Panc1 (cell line): ENCODE data around the gene AZGP1. TPM values are rescaled to one million over a fixed set of nuclear protein-coding genes. Genes with fewer than 3 reads are reported as not detected.

Source experiments
- ATAC-seq: fragments of 200-7000 bp; cut with Tn5 transposase; 2 replicates; pipeline ENCODE4 v1.9.1; 2020; ENCODE audit warnings: mild to moderate bottlenecking, moderate library complexity
- BruUV-seq: library from RNA; stranded (reverse); fragments of 400-500 nt; replicated peaks from 2 replicates; lab custom pipeline; 2021; lab: Mats Ljungman, UMichigan
- CTCF ChIA-PET: fragments of 300-600 bp; sonication (Branson Sonifier 250); formaldehyde crosslinking; loops from one replicate; lab custom pipeline; 2022; ENCODE audit warnings: antibody characterized with exemption; lab: Charles Lee
- POLR2A ChIA-PET: fragments of 300-600 bp; sonication (Branson Sonifier 250); formaldehyde crosslinking; loops from one replicate; lab custom pipeline; 2022; ENCODE audit warnings: antibody characterized with exemption; lab: Charles Lee
- DNase-seq: peaks from one replicate; pipeline ENCODE4 v3.0.0-alpha.2; 2010; ENCODE audit warnings: low read depth, low spot score
- H3K27ac ChIP-seq: 2 replicates; pipeline ENCODE4 v1.5.1; 2011; ENCODE audit warnings: mild to moderate bottlenecking, low read length, inconsistent platforms
- H3K27me3 ChIP-seq: fragments of 200-500 bp; sonication (Bioruptor generic); 2 replicates; pipeline ENCODE4 v1.6.0; 2014; ENCODE audit warnings: low read length, inconsistent platforms; ENCODE audit not compliant: control insufficient read depth, insufficient read depth
- H3K36me3 ChIP-seq: fragments of 200-500 bp; sonication (Bioruptor generic); 2 replicates; pipeline ENCODE4 v1.5.1; 2014; ENCODE audit warnings: inconsistent platforms, mild to moderate bottlenecking, low read length, moderate library complexity; ENCODE audit not compliant: control insufficient read depth, insufficient read depth
- H3K4me1 ChIP-seq: 2 replicates; pipeline ENCODE4 v1.5.1; 2011; ENCODE audit warnings: inconsistent platforms, mild to moderate bottlenecking, low read length, moderate library complexity; ENCODE audit not compliant: control insufficient read depth, insufficient read depth
- H3K4me3 ChIP-seq, 2 experiments: 2 replicates each; pipeline ENCODE4 v1.5.1; 2011 to 2012; ENCODE audit warnings: low read depth in 2 of 2, low read length in 2 of 2, mild to moderate bottlenecking in 2 of 2, inconsistent platforms in 1 of 2, moderate library complexity in 1 of 2
- H3K9me3 ChIP-seq: fragments of 200-500 bp; sonication (Bioruptor generic); 2 replicates; pipeline ENCODE4 v1.5.1; 2014; ENCODE audit warnings: low read depth, mild to moderate bottlenecking, inconsistent platforms, low read length, moderate library complexity; ENCODE audit not compliant: control insufficient read depth, insufficient read depth
- POLR2AphosphoS5 ChIP-seq: IDR thresholded peaks from 2 replicates; pipeline ENCODE4 v1.6.1; 2012; ENCODE audit warnings: mild to moderate bottlenecking, low read depth, low read length, moderate library complexity
- SIN3A ChIP-seq: IDR thresholded peaks from 2 replicates; pipeline ENCODE4 v1.6.1; 2012; ENCODE audit warnings: low read depth, mild to moderate bottlenecking, low read length, moderate library complexity, borderline replicate concordance; ENCODE audit not compliant: insufficient read depth
- TCF7L2 ChIP-seq: IDR thresholded peaks from 2 replicates; pipeline ENCODE4 v1.6.1; 2011; ENCODE audit warnings: mild to moderate bottlenecking, low read depth, low read length, inconsistent platforms
- in situ Hi-C: cut with HindIII; loops from 2 replicates; pipeline ENCODE4 v1.10.0; 2016; ENCODE audit warnings: low sequenced_read_pairs, low pct_unique_long_range_greater_than_20kb
- intact Hi-C: fragments of 100-400 bp; cut with micrococcal nuclease; formaldehyde crosslinking; loops from one replicate; pipeline ENCODE4 v1.10.0; 2022; ENCODE audit not compliant: unreplicated experiment
- total RNA-seq: library from RNA; stranded (reverse); gene quantifications from one replicate; pipeline ENCODE4 v1.2.1, GENCODE V29; 2021; ENCODE audit not compliant: unreplicated experiment
- TF ChIP-seq, protein P1 (sequence below): fragments of 450-650 bp; IDR thresholded peaks from 2 replicates; pipeline ENCODE4 v1.5.1; 2017; ENCODE audit warnings: mild to moderate bottlenecking
- TF ChIP-seq, protein P2 (sequence below), 2 experiments: IDR thresholded peaks; 2 replicates each; pipeline ENCODE4 v1.6.1; 2011 to 2012; ENCODE audit warnings: low read depth in 2 of 2, control low read depth in 1 of 2, low read length in 1 of 2, mild to moderate bottlenecking in 1 of 2, moderate library complexity in 1 of 2; ENCODE audit not compliant: insufficient read depth in 1 of 2

Gene AZGP1
- total RNA-seq, 1 experiment from 2014 or later: 0.49 TPM

DNA sequence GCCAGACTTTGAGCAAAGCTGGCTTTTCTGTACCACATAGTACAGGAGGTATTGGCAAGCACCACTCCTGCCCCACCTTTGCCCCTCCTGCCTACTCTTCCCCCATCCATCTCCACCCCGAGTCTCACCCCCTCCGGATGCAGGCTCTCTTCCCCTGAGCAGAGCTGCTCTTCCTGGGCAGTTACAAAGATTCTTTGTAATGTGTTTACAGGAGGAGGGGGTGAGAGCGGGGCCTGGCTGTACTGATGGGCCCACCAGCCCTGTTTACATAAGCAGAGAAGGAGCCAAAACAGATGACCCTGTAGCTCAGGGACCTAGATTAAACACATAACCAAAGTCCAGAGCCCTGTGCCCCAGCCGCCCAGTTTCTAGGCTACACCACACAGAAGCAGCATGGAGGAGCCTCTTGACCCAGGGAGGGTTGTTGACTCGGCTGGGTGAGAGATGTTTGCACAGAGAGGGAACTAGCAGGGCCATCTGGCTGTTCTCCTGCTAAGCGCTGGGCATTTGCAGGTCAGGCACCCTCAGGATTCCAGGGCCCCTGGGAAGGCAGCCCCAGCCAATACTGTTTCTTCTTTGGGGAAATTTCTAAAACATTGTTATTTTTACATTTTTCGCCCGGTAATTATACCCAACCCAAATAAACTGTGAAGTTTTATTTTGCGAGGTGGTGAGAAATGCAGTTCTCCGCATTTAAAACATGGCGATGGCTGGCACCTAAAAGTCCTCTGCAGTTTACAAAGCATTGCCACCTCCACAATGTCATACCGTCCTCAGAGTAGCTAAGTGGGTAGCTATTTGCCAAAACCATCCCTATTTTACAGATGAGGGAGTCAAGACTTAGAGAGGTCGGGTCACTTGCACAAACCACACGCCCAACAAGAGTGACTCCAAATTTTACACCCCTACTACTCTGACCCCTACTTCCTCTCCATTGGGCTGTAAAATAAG, 28.2 kb upstream of the AZGP1 start:
- BruUV-seq: no TSS peak
- intact Hi-C loops (no loop called here), in situ Hi-C loops (no loop called here)
- Histone ChIP-seq H3K4me1 (peaks cover 17% of the 10 kb centered on the region), H3K27ac (peak overlapping the region; percentile 45), H3K4me3 (peak overlapping the region in 1 of 2 experiments; percentile 5; a peak in 1 of 4 replicates), H3K9me3 (no peaks in the 10 kb centered on the region), H3K36me3 (no peaks in the 10 kb centered on the region), H3K27me3 (no peaks in the 10 kb centered on the region)
- TF ChIP-seq TCF7L2 (no peak), POLR2AphosphoS5 (no peak), SIN3A (no peak)
- TF ChIP-seq, protein P1, sequence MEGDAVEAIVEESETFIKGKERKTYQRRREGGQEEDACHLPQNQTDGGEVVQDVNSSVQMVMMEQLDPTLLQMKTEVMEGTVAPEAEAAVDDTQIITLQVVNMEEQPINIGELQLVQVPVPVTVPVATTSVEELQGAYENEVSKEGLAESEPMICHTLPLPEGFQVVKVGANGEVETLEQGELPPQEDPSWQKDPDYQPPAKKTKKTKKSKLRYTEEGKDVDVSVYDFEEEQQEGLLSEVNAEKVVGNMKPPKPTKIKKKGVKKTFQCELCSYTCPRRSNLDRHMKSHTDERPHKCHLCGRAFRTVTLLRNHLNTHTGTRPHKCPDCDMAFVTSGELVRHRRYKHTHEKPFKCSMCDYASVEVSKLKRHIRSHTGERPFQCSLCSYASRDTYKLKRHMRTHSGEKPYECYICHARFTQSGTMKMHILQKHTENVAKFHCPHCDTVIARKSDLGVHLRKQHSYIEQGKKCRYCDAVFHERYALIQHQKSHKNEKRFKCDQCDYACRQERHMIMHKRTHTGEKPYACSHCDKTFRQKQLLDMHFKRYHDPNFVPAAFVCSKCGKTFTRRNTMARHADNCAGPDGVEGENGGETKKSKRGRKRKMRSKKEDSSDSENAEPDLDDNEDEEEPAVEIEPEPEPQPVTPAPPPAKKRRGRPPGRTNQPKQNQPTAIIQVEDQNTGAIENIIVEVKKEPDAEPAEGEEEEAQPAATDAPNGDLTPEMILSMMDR: no peak
- TF ChIP-seq, protein P2, sequence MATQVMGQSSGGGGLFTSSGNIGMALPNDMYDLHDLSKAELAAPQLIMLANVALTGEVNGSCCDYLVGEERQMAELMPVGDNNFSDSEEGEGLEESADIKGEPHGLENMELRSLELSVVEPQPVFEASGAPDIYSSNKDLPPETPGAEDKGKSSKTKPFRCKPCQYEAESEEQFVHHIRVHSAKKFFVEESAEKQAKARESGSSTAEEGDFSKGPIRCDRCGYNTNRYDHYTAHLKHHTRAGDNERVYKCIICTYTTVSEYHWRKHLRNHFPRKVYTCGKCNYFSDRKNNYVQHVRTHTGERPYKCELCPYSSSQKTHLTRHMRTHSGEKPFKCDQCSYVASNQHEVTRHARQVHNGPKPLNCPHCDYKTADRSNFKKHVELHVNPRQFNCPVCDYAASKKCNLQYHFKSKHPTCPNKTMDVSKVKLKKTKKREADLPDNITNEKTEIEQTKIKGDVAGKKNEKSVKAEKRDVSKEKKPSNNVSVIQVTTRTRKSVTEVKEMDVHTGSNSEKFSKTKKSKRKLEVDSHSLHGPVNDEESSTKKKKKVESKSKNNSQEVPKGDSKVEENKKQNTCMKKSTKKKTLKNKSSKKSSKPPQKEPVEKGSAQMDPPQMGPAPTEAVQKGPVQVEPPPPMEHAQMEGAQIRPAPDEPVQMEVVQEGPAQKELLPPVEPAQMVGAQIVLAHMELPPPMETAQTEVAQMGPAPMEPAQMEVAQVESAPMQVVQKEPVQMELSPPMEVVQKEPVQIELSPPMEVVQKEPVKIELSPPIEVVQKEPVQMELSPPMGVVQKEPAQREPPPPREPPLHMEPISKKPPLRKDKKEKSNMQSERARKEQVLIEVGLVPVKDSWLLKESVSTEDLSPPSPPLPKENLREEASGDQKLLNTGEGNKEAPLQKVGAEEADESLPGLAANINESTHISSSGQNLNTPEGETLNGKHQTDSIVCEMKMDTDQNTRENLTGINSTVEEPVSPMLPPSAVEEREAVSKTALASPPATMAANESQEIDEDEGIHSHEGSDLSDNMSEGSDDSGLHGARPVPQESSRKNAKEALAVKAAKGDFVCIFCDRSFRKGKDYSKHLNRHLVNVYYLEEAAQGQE (IDR thresholded peaks at IDR 0.05; ENCODE audit: insufficient read depth in 1 of 2, low read depth in 2 of 2, low read length in 1 of 2): no peak
- no peak for DNase-seq
- ATAC-seq: peak; percentile 83
- POLR2A ChIA-PET: no interaction called here
- CTCF ChIA-PET: interaction anchor here (1.1 to 1.8 kb wide), 2 partner anchors 11 to 90 kb away, joined by 3 to 5 read pairs; partner anchors contain the start of gene ZKSCAN1

DNA sequence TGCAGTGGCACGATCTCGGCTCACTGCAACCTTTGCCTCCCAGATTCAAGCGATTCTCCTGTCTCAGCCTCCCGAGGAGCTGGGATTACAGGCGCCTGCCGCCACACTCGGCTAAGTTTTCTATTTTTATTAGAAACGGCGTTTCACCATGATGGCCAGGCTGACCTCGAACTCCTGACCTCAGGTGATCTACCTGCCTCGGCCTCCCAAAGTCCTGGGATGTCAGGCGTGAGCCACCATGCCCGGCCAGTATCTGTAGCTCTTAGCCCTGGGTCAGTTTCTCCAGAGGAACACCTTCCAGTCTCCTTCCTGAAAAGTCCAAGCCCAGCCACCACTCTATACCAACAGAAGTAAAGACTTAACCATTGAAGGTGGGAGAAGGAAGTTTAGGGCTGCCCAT, 24.4 kb upstream of the AZGP1 start:
- Histone ChIP-seq H3K36me3 (no peaks in the 10 kb centered on the region), H3K27me3 (no peaks in the 10 kb centered on the region), H3K9me3 (no peaks in the 10 kb centered on the region), H3K4me3 (no peak overlapping the region), H3K27ac (0 out of 2 replicates have a peak overlapping the region, but pooled peaks have one; percentile 7), H3K4me1 (peaks cover 14% of the 10 kb centered on the region)
- TF ChIP-seq SIN3A (no peak), TCF7L2 (no peak), POLR2AphosphoS5 (no peak)
- TF ChIP-seq, protein P2 (IDR thresholded peaks at IDR 0.05; ENCODE audit: insufficient read depth in 1 of 2, low read depth in 2 of 2, low read length in 1 of 2): no peak
- TF ChIP-seq, protein P1: no peak
- no peak for DNase-seq
- intact Hi-C loops (no loop called here), in situ Hi-C loops (no loop called here)
- ChIA-PET POLR2A (interaction anchor here (0.6 kb wide), 1 partner anchor 53 kb away, joined by 3 read pairs; no protein-coding TSS in a partner anchor), CTCF (no interaction called here)
- no TSS peak for BruUV-seq
- no peak for ATAC-seq
